Measurements from ENCODE around the gene TARM1.

DNA sequence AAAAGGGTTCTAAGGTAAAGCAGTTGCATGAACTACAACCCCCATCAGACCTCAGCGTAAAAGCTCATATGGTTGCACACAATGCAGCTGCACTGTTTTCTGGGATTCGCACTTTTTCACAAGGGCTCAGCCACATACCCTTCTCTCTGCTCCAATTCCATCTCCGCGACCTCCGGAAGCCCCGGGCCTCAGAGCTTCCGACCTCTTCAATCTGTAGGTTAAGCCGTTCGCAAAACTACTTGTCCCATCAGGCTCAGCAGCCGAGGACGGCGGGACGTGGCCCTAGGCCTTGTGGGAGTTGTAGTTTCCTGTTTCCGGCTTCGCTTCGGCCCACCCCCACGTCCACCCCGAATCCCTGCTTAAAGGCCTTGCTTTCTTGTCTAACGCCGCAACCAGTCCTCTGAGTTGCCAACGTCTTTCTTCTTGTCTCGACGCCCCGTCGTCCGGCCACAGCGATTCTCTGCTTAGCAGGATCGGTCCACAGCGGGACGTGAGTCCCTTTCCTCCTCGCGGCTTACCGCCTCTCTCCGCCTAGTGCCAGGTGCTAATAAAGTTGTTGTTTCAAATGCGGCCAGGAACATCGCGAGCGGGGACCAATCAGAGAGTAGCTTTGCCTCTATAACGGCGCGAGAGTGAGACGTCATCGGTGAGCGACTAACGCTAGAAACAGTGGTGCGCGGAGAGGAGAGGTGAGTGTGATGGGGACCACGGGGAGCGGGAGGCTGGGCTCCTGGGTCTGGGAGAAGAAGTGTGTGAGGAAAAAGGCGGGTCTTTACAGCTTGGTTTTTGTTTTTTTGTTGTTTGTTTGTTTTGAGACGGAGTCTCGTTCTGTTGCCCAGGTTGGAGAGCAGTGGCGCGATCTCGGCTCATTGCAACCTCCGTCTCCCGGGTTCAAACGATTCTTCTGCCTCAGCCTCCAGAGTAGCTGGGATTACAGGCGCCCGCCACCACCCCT is 34.2 kb upstream of the TARM1 start, which contains the start of the genes PRPF31 and TFPT:
- TF ChIP-seq, protein P1, sequence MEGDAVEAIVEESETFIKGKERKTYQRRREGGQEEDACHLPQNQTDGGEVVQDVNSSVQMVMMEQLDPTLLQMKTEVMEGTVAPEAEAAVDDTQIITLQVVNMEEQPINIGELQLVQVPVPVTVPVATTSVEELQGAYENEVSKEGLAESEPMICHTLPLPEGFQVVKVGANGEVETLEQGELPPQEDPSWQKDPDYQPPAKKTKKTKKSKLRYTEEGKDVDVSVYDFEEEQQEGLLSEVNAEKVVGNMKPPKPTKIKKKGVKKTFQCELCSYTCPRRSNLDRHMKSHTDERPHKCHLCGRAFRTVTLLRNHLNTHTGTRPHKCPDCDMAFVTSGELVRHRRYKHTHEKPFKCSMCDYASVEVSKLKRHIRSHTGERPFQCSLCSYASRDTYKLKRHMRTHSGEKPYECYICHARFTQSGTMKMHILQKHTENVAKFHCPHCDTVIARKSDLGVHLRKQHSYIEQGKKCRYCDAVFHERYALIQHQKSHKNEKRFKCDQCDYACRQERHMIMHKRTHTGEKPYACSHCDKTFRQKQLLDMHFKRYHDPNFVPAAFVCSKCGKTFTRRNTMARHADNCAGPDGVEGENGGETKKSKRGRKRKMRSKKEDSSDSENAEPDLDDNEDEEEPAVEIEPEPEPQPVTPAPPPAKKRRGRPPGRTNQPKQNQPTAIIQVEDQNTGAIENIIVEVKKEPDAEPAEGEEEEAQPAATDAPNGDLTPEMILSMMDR (IDR thresholded peaks at IDR 0.05 in 8 of 11, conservative IDR thresholded peaks at IDR 0.05 in 3 of 11), result peak in 2 of 11 experiments; percentile 9 to 15
- TF ChIP-seq POLR2A (IDR thresholded peaks at IDR 0.05) (peak; percentile 44 to 80 (median 56)), POLR2AphosphoS5 (IDR thresholded peaks at IDR 0.05) (peak; percentile 93 to 98 (median 95))
